Occipital lobe (tissue), 2 donors: ENCODE measurements around the gene DROSHA. TPM values are rescaled to one million over a fixed set of nuclear protein-coding genes. Genes with fewer than 3 reads are reported as not detected.

Source experiments
- small RNA-seq: library from RNA; depleted of rRNA; stranded (forward); fragments of <200 nt; gene quantifications from one replicate; pipeline ENCODE3, GENCODE V24; 2014
- total RNA-seq: library from RNA; depleted of rRNA; stranded (reverse); fragments of >200 nt; gene quantifications from one replicate; pipeline ENCODE4 v1.2.3, GENCODE V29; 2014

DROSHA gene
- total RNA-seq, 1 donor from 2014 or later, result 62.5 TPM

Small RNA genes within 50 kb of the gene (small RNA-seq; reads per million reads assigned to genes)
- not detected for gene RF00019

Other genes with a start within 250 kb of the DROSHA start
- gene C5orf22, start 208 bp upstream of the DROSHA start, total RNA-seq, result 29.3 TPM
- gene PDZD2, start 107.0 kb upstream of the DROSHA start, total RNA-seq, result 22.0 TPM